ENCODE data around the gene PCDH15. TPM values are rescaled to one million over a fixed set of nuclear protein-coding genes. Genes with fewer than 3 reads are reported as not detected.

The PCDH15 gene
- total and polyA plus RNA-seq, 4 donors: 0.03 to 16.9 (median 0.88) TPM

GRCh38 chr10:54108961-54109360, 692.1 kb downstream of the PCDH15 start:
- Histone ChIP-seq H3K9me3 (ENCODE audit: control insufficient read depth in 4 of 4, insufficient read depth in 3 of 4, low read length in 3 of 4) (peaks cover 0 to 2% (median 0%) of the 10 kb centered on the region in 4 donors), H3K9ac (ENCODE audit: insufficient read depth in 1 of 2, low read length in 2 of 2) (no peak overlapping the region), H3K36me3 (ENCODE audit: control insufficient read depth in 4 of 4, insufficient read depth in 4 of 4, low read length in 4 of 4) (no peaks in the 10 kb centered on the region), H3K4me1 (ENCODE audit: control insufficient read depth in 5 of 5, insufficient read depth in 5 of 5, low read length in 5 of 5) (peaks cover 0 to 6% (median 0%) of the 10 kb centered on the region in 5 donors), H3K4me3 (no peak overlapping the region), H3K27me3 (ENCODE audit: control insufficient read depth in 3 of 3, insufficient read depth in 3 of 3, low read length in 2 of 3) (no peaks in the 10 kb centered on the region), H3K27ac (ENCODE audit: low read depth in 1 of 2, low read length in 1 of 2) (no peak overlapping the region)
- WGBS, 2 donors: 66 to 80% methylated on average over 2 of the region's 2 CpGs
- no peak for TF ChIP-seq CTCF (IDR thresholded peaks at IDR 0.05; ENCODE audit: control extremely low read depth, extremely low read depth)
- ATAC-seq (ENCODE audit: insufficient read depth, low FRiP score) (no peak), DNase-seq (peak in 2 of 3 donors; percentile 27 to 69)

GRCh38 chr10:54096892-54097291, 704.1 kb downstream of the PCDH15 start:
- Histone ChIP-seq H3K36me3 (ENCODE audit: control insufficient read depth in 4 of 4, insufficient read depth in 4 of 4, low read length in 4 of 4) (no peaks in the 10 kb centered on the region), H3K27ac (ENCODE audit: low read depth in 1 of 2, low read length in 1 of 2) (no peak overlapping the region), H3K9ac (ENCODE audit: insufficient read depth in 1 of 2, low read length in 2 of 2) (no peak overlapping the region), H3K4me3 (no peak overlapping the region), H3K9me3 (ENCODE audit: control insufficient read depth in 4 of 4, insufficient read depth in 3 of 4, low read length in 3 of 4) (no peaks in the 10 kb centered on the region), H3K4me1 (ENCODE audit: control insufficient read depth in 5 of 5, insufficient read depth in 5 of 5, low read length in 5 of 5) (no peaks in the 10 kb centered on the region), H3K27me3 (ENCODE audit: control insufficient read depth in 3 of 3, insufficient read depth in 3 of 3, low read length in 2 of 3) (no peaks in the 10 kb centered on the region)
- WGBS, 2 donors: 82 to 89% methylated on average over 1 of the region's 1 CpG
- DNase-seq: no peak
- ATAC-seq (ENCODE audit: insufficient read depth, low FRiP score): no peak
- no peak for TF ChIP-seq CTCF (IDR thresholded peaks at IDR 0.05; ENCODE audit: control extremely low read depth, extremely low read depth)

GRCh38 chr10:54094321-54094720, 706.7 kb downstream of the PCDH15 start:
- no peak for TF ChIP-seq CTCF (IDR thresholded peaks at IDR 0.05; ENCODE audit: control extremely low read depth, extremely low read depth)
- ATAC-seq (ENCODE audit: insufficient read depth, low FRiP score): no peak
- no peak overlapping the region for H3K4me3 ChIP-seq
- H3K27ac ChIP-seq (ENCODE audit: low read depth in 1 of 2, low read length in 1 of 2): no peak overlapping the region
- H3K9me3 ChIP-seq (ENCODE audit: control insufficient read depth in 4 of 4, insufficient read depth in 3 of 4, low read length in 3 of 4): no peaks in the 10 kb centered on the region
- no peaks in the 10 kb centered on the region for H3K36me3 ChIP-seq (ENCODE audit: control insufficient read depth in 4 of 4, insufficient read depth in 4 of 4, low read length in 4 of 4)
- 62 to 81% methylated on average over 5 of the region's 5 CpGs for WGBS, 2 donors
- H3K27me3 ChIP-seq (ENCODE audit: control insufficient read depth in 3 of 3, insufficient read depth in 3 of 3, low read length in 2 of 3): no peaks in the 10 kb centered on the region
- no peaks in the 10 kb centered on the region for H3K4me1 ChIP-seq (ENCODE audit: control insufficient read depth in 5 of 5, insufficient read depth in 5 of 5, low read length in 5 of 5)
- no peak for DNase-seq
- no peak overlapping the region for H3K9ac ChIP-seq (ENCODE audit: insufficient read depth in 1 of 2, low read length in 2 of 2)

GRCh38 chr10:54091237-54091636, 709.8 kb downstream of the PCDH15 start:
- no peaks in the 10 kb centered on the region for H3K36me3 ChIP-seq (ENCODE audit: control insufficient read depth in 4 of 4, insufficient read depth in 4 of 4, low read length in 4 of 4)
- 61 to 76% methylated on average over 2 of the region's 2 CpGs for WGBS, 2 donors
- no peak overlapping the region for H3K4me3 ChIP-seq

More at GRCh38 chr10:54091237-54091636, 709.8 kb downstream of the PCDH15 start:
- H3K9me3 ChIP-seq (ENCODE audit: control insufficient read depth in 4 of 4, insufficient read depth in 3 of 4, low read length in 3 of 4): no peaks in the 10 kb centered on the region
- DNase-seq: no peak
- no peaks in the 10 kb centered on the region for H3K4me1 ChIP-seq (ENCODE audit: control insufficient read depth in 5 of 5, insufficient read depth in 5 of 5, low read length in 5 of 5)
- no peak overlapping the region for H3K9ac ChIP-seq (ENCODE audit: insufficient read depth in 1 of 2, low read length in 2 of 2)
- no peaks in the 10 kb centered on the region for H3K27me3 ChIP-seq (ENCODE audit: control insufficient read depth in 3 of 3, insufficient read depth in 3 of 3, low read length in 2 of 3)
- no peak for TF ChIP-seq CTCF (IDR thresholded peaks at IDR 0.05; ENCODE audit: control extremely low read depth, extremely low read depth)
- ATAC-seq (ENCODE audit: insufficient read depth, low FRiP score): no peak
- no peak overlapping the region for H3K27ac ChIP-seq (ENCODE audit: low read depth in 1 of 2, low read length in 1 of 2)

Measured in lung (tissue), 12 donors.